Measurements from ENCODE around the gene PARG.
"Not testable (repeated sequence)": the region's sequence is repeated elsewhere in the genome, so short reads cannot be mapped to it uniquely, and the experiment has no call there.

GRCh38 chr10:49987207-49987606 is 45.4 kb upstream of the PARG start:
- TF ChIP-seq CTCF, POLR2A (IDR thresholded peaks at IDR 0.05): not testable (repeated sequence)
